ENCODE data around the gene LRP3. TPM values are rescaled to one million over a fixed set of nuclear protein-coding genes. Genes with fewer than 3 reads are reported as not detected.
"Not testable (repeated sequence)": the region's sequence is repeated elsewhere in the genome, so short reads cannot be mapped to it uniquely, and the experiment has no call there.

The LRP3 gene
- total and polyA plus RNA-seq, 4 experiments from 2014 or later: 0.32 TPM; not detected in 3

- Histone ChIP-seq H3K4me3 (ENCODE audit: low read length in 2 of 2) (no peak overlapping the region), H3K27ac (ENCODE audit: low read depth, low read length) (no peak overlapping the region), H3K27me3 (ENCODE audit: insufficient read depth, low read length) (peaks cover 13% of the 10 kb centered on the region), H3K4me1 (ENCODE audit: insufficient read depth, low read length) (no peaks in the 10 kb centered on the region), H3K9me3 (ENCODE audit: control insufficient read depth in 1 of 2, low read length in 2 of 2) (no peaks in the 10 kb centered on the region), H3K36me3 (ENCODE audit: insufficient read depth, low read length) (no peaks in the 10 kb centered on the region)
- DNase-seq: no peak
- peak overlapping the region in 1 of 7 donors; percentile 39 for H3K27ac Mint-ChIP-seq
- peaks cover 21 to 24% of the 10 kb centered on the region in 2 donors for H3K27me3 Mint-ChIP-seq
- no peak overlapping the region for H3K4me3 Mint-ChIP-seq
- H3K9me3 Mint-ChIP-seq: no peaks in the 10 kb centered on the region
- POLR2A ChIA-PET (ENCODE audit: partially characterized antibody): no interaction called here
- H3K36me3 Mint-ChIP-seq: no peaks in the 10 kb centered on the region
- intact Hi-C loops (cut with micrococcal nuclease): no loop called here
- H3K4me1 Mint-ChIP-seq: peaks cover 0 to 4% (median 1%) of the 10 kb centered on the region in 4 donors
- CTCF ChIA-PET (ENCODE audit: partially characterized antibody): no interaction called here
Measured at GRCh38 chr19:33220115-33220514, 26.0 kb downstream of the LRP3 start.

DNA sequence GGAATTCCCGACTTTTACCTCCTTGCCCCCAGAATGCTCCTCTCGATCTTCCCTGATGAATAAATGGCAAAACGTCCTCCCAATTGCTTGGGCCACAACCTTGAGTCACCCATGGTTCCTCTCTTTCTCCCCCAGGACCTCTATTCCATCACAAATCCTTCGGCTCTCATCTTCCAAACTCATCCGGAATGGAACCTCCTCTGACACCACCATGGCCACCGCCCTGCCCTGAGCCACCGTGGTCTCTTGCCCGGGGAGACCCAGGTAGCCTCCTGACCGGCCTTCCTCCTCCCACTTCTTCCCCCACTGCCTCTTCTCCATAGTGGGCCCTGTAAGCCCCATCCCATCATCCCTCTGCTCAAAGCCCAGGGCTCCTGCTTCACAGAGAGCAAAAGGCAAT lies 26.6 kb downstream of the LRP3 start:
- no peaks in the 10 kb centered on the region for H3K9me3 Mint-ChIP-seq
- intact Hi-C loops (cut with micrococcal nuclease): no loop called here
- no peak overlapping the region for H3K4me3 Mint-ChIP-seq
- Histone ChIP-seq H3K36me3 (ENCODE audit: insufficient read depth, low read length) (no peaks in the 10 kb centered on the region), H3K4me3 (ENCODE audit: low read length in 2 of 2) (no peak overlapping the region), H3K9me3 (ENCODE audit: control insufficient read depth in 1 of 2, low read length in 2 of 2) (no peaks in the 10 kb centered on the region), H3K27ac (ENCODE audit: low read depth, low read length) (no peak overlapping the region), H3K4me1 (ENCODE audit: insufficient read depth, low read length) (peaks cover under 1% of the 10 kb centered on the region), H3K27me3 (ENCODE audit: insufficient read depth, low read length) (peaks cover 17% of the 10 kb centered on the region)
- POLR2A ChIA-PET (ENCODE audit: partially characterized antibody): no interaction called here
- H3K27ac Mint-ChIP-seq: no peak overlapping the region
- H3K36me3 Mint-ChIP-seq: no peaks in the 10 kb centered on the region
- no peak for DNase-seq
- peaks cover 21 to 24% of the 10 kb centered on the region in 2 donors for H3K27me3 Mint-ChIP-seq
- CTCF ChIA-PET (ENCODE audit: partially characterized antibody): no interaction called here
- peaks cover 0 to 5% (median 2%) of the 10 kb centered on the region in 4 donors for H3K4me1 Mint-ChIP-seq

GRCh38 chr19:33221638-33222037 lies 27.5 kb downstream of the LRP3 start:
- intact Hi-C loops (cut with micrococcal nuclease): no loop called here
- no peak overlapping the region for H3K27ac ChIP-seq (ENCODE audit: low read depth, low read length)
- ChIA-PET CTCF (ENCODE audit: partially characterized antibody) (interaction anchor here (0.9 kb wide), 1 partner anchor 14 kb away, joined by 4 read pairs; no protein-coding TSS in a partner anchor), POLR2A (ENCODE audit: partially characterized antibody) (no interaction called here)
- no peak overlapping the region for H3K27ac Mint-ChIP-seq
- DNase-seq: no peak
- H3K36me3 Mint-ChIP-seq: peaks cover 0 to 4% of the 10 kb centered on the region in 2 donors
- peaks cover 0 to 6% (median 2%) of the 10 kb centered on the region in 8 donors for H3K9me3 Mint-ChIP-seq
- peaks cover 28 to 31% of the 10 kb centered on the region in 2 donors for H3K27me3 Mint-ChIP-seq
- peaks cover 9% of the 10 kb centered on the region for H3K4me1 ChIP-seq (ENCODE audit: insufficient read depth, low read length)
- H3K9me3 ChIP-seq (ENCODE audit: control insufficient read depth in 1 of 2, low read length in 2 of 2): no peaks in the 10 kb centered on the region
- no peak overlapping the region for H3K4me3 Mint-ChIP-seq
- peaks cover 21% of the 10 kb centered on the region for H3K27me3 ChIP-seq (ENCODE audit: insufficient read depth, low read length)
- no peaks in the 10 kb centered on the region for H3K36me3 ChIP-seq (ENCODE audit: insufficient read depth, low read length)
- H3K4me3 ChIP-seq (ENCODE audit: low read length in 2 of 2): no peak overlapping the region
- H3K4me1 Mint-ChIP-seq: peaks cover 4 to 13% (median 7%) of the 10 kb centered on the region in 4 donors

- peaks cover 22% of the 10 kb centered on the region for H3K27me3 ChIP-seq (ENCODE audit: insufficient read depth, low read length)
- H3K4me3 Mint-ChIP-seq; H3K36me3 ChIP-seq (ENCODE audit: insufficient read depth, low read length); H3K4me1 ChIP-seq (ENCODE audit: insufficient read depth, low read length); H3K4me3 ChIP-seq (ENCODE audit: low read length in 2 of 2); POLR2A ChIA-PET (ENCODE audit: partially characterized antibody); H3K27ac ChIP-seq (ENCODE audit: low read depth, low read length); H3K36me3 Mint-ChIP-seq; DNase-seq; H3K27ac Mint-ChIP-seq; H3K9me3 Mint-ChIP-seq; intact Hi-C loops (cut with micrococcal nuclease); H3K9me3 ChIP-seq (ENCODE audit: control insufficient read depth in 1 of 2, low read length in 2 of 2): not testable (repeated sequence)
- CTCF ChIA-PET (ENCODE audit: partially characterized antibody): interaction anchor here (0.9 kb wide), 1 partner anchor 13 kb away, joined by 4 read pairs; no protein-coding TSS in a partner anchor
- peaks cover 4 to 13% (median 7%) of the 10 kb centered on the region in 4 donors for H3K4me1 Mint-ChIP-seq
- H3K27me3 Mint-ChIP-seq: peaks cover 29 to 34% of the 10 kb centered on the region in 2 donors
Measured at GRCh38 chr19:33222255-33222654, 28.1 kb downstream of the LRP3 start.

DNA sequence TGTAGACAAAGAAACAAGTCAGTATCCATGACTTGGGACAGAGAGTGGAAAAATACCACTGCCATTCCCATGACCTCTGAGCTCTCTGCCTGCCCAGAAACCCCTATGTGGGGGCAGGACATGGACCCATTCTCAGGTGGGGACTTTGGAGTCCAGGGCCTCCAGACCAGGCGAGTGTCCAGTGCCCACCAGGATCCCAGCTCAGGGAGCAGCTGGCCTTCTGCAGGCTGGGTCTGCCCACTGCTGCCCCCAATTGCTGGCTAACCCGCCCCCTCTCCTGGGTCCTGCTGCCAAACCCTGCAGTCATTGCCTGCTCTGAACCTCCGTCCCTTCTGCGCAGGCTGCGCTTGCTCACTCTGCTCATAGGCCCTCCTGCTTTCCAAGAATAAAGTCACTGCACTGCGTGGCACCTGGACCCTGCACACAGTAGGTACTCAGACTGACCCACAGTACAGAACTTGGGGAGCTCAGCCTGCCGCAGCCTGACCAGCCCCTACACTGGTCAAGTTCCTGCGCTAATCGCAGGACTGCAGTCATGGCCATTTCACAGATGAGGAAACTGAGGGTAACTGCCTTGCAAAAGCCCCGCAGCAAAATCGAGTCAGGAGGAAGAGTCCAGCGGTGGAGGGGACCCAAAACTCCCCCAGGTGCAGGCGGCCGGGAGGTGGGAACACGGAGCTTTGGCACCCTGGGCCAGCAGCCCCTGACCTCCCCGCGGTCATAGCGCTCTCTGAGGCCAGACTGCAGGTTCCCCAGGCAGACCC lies 30.7 kb downstream of the LRP3 start:
- peaks cover 0 to 11% of the 10 kb centered on the region in 2 donors for H3K36me3 Mint-ChIP-seq
- no peak for DNase-seq
- Histone ChIP-seq H3K9me3 (ENCODE audit: control insufficient read depth in 1 of 2, low read length in 2 of 2) (no peaks in the 10 kb centered on the region), H3K27me3 (ENCODE audit: insufficient read depth, low read length) (peaks cover 29% of the 10 kb centered on the region), H3K4me1 (ENCODE audit: insufficient read depth, low read length) (peaks cover 9% of the 10 kb centered on the region), H3K36me3 (ENCODE audit: insufficient read depth, low read length) (no peaks in the 10 kb centered on the region), H3K4me3 (ENCODE audit: low read length in 2 of 2) (no peak overlapping the region), H3K27ac (ENCODE audit: low read depth, low read length) (no peak overlapping the region)
- peaks cover 46 to 51% of the 10 kb centered on the region in 2 donors for H3K27me3 Mint-ChIP-seq
- H3K27ac Mint-ChIP-seq: peak overlapping the region in 1 of 7 donors; percentile 21
- CTCF ChIA-PET (ENCODE audit: partially characterized antibody): interaction anchor here (1.0 to 1.3 kb wide), 2 partner anchors 10 to 40 kb away, joined by 3 to 5 read pairs; no protein-coding TSS in a partner anchor
- intact Hi-C loops (cut with micrococcal nuclease): no loop called here
- peaks cover 4 to 13% (median 7%) of the 10 kb centered on the region in 4 donors for H3K4me1 Mint-ChIP-seq
- POLR2A ChIA-PET (ENCODE audit: partially characterized antibody): no interaction called here
- peak overlapping the region in 5 of 8 donors; percentile 1 to 57 (median 49) for H3K4me3 Mint-ChIP-seq
- peaks cover 0 to 31% (median 23%) of the 10 kb centered on the region in 8 donors for H3K9me3 Mint-ChIP-seq

- H3K4me1 Mint-ChIP-seq: peaks cover 4 to 13% (median 7%) of the 10 kb centered on the region in 4 donors
- no peak for DNase-seq
- H3K27ac Mint-ChIP-seq: peak within 1 kb of the TSS in 2 of 7 donors; percentile 21 to 65
- Histone ChIP-seq H3K4me1 (ENCODE audit: insufficient read depth, low read length) (peaks cover 9% of the 10 kb centered on the region), H3K27ac (ENCODE audit: low read depth, low read length) (no peak within 1 kb of the TSS), H3K36me3 (ENCODE audit: insufficient read depth, low read length) (no peaks in the 10 kb centered on the region), H3K4me3 (ENCODE audit: low read length in 2 of 2) (no peak within 1 kb of the TSS), H3K27me3 (ENCODE audit: insufficient read depth, low read length) (peaks cover 29% of the 10 kb centered on the region), H3K9me3 (ENCODE audit: control insufficient read depth in 1 of 2, low read length in 2 of 2) (no peaks in the 10 kb centered on the region)
- ChIA-PET CTCF (ENCODE audit: partially characterized antibody) (interaction anchor here (1.0 kb wide), 1 partner anchor 10 kb away, joined by 3 read pairs; no protein-coding TSS in a partner anchor), POLR2A (ENCODE audit: partially characterized antibody) (interaction anchor here (0.7 kb wide), 1 partner anchor 49 kb away, joined by 3 read pairs; no protein-coding TSS in a partner anchor)
- H3K27me3 Mint-ChIP-seq: peaks cover 48 to 53% of the 10 kb centered on the region in 2 donors
- intact Hi-C loops (cut with micrococcal nuclease): no loop called here
- peaks cover 0 to 33% (median 23%) of the 10 kb centered on the region in 8 donors for H3K9me3 Mint-ChIP-seq
- peak within 1 kb of the TSS; percentile 69 to 82 (median 76) for H3K4me3 Mint-ChIP-seq
- H3K36me3 Mint-ChIP-seq: peaks cover 0 to 11% of the 10 kb centered on the region in 2 donors
Measured at GRCh38 chr19:33225458-33225926, 31.4 kb downstream of the LRP3 start, which contains the start of gene SLC7A10. Gene SLC7A10 (minus strand): TSS chr19:33225850. CDS start chr19:33225703, 147 bp downstream.

GRCh38 chr19:33226550-33227241 lies 32.6 kb downstream of the LRP3 start:
- DNase-seq: no peak
- peak overlapping the region; percentile 65 to 82 (median 77) for H3K4me3 Mint-ChIP-seq
- intact Hi-C loops (cut with micrococcal nuclease): no loop called here
- peaks cover 2 to 38% (median 23%) of the 10 kb centered on the region in 8 donors for H3K9me3 Mint-ChIP-seq
- H3K4me1 Mint-ChIP-seq: peaks cover 4 to 13% (median 7%) of the 10 kb centered on the region in 4 donors
- POLR2A ChIA-PET (ENCODE audit: partially characterized antibody): no interaction called here
- Histone ChIP-seq H3K36me3 (ENCODE audit: insufficient read depth, low read length) (no peaks in the 10 kb centered on the region), H3K4me1 (ENCODE audit: insufficient read depth, low read length) (peaks cover 9% of the 10 kb centered on the region), H3K4me3 (ENCODE audit: low read length in 2 of 2) (no peak overlapping the region), H3K27me3 (ENCODE audit: insufficient read depth, low read length) (peaks cover 25% of the 10 kb centered on the region), H3K27ac (ENCODE audit: low read depth, low read length) (no peak overlapping the region), H3K9me3 (ENCODE audit: control insufficient read depth in 1 of 2, low read length in 2 of 2) (no peaks in the 10 kb centered on the region)
- CTCF ChIA-PET (ENCODE audit: partially characterized antibody): interaction anchor here (1.0 kb wide), 1 partner anchor 9 kb away, joined by 3 read pairs; no protein-coding TSS in a partner anchor
- H3K27ac Mint-ChIP-seq: no peak overlapping the region
- peaks cover 50% of the 10 kb centered on the region in 2 donors for H3K27me3 Mint-ChIP-seq
- peaks cover 3 to 11% of the 10 kb centered on the region in 2 donors for H3K36me3 Mint-ChIP-seq

All from CD4-positive, alpha-beta memory T cell (primary cell).